ENCODE results near the gene SLC22A2.

Gene SLC22A2

DNA sequence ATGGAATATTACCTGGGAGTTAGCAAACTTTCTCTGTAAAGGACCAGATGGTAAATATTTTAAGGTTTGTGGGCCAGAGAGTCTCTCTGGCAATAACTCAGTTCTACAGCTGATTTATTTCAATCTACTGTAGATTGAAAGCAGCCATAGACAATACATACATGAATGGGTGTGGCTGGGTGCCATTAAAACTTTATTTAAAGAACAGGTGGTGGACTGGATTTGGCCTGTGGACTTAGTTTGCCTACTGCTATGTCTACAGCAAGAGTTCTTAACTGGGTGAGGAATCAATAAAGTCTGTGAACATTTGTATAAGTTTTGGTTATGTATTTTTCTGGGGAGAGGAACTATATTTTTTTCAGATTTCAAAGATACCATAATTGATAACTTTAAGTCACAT, 55.1 kb downstream of the SLC22A2 start:
- DNase-seq = no peak

DNA sequence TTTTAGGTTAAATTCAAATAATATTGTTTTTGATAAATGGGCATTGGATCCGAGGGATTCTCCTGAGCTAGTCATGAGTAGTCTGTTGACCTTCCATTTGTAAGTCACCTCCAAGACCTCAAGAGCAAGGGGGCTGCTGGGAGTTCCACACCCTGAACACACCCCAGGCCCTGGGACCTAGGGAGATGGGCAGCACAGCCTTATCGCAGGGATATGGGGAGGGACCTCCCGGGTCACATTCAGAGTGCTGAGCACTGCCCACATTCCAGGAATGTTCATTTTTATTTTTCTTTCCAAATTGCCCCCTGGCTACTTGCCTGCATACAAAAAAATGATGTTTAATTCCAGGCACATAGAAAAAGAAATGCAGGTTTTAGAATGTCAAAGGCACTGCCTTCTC, 55.5 kb downstream of the SLC22A2 start:
- no peak for DNase-seq

DNA sequence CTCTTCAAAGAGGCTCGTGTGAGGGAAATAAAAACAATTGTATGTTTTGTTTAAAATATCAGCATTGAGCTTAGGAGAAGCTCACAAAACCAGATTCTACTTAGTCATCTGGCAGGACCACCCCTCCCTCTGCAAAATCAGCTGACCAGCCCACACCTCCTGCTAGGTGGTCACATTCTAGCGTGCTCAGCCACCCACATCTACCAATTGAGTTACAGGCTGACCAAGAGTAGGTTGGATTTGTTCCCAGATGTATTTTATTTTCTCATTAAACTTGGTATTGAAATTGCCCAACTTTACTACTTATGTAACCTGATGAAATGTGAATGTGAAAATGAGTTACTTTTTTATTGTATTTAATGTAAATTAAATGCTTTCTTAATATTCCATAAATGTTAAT, 56.2 kb downstream of the SLC22A2 start:
- no peak for DNase-seq

DNA sequence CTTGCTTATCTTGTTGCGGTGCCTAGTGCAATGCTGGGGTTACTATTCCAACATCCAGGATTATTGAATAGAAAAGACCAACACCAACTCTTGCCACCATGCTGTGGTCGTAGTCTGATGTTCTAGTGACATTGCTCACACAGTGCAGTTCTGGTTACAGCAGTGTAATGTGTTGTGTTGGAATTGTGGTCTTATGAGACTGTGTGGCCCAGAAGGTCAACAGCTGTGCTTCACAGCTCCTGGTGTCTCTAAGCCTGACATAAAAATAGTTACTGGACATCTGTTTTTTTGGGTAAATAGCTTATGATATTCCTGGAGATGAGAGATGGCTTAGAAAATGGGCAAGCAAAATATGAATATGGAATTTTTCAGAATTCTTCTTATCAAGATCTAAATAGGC, 57.6 kb downstream of the SLC22A2 start:
- DNase-seq = no peak

DNA sequence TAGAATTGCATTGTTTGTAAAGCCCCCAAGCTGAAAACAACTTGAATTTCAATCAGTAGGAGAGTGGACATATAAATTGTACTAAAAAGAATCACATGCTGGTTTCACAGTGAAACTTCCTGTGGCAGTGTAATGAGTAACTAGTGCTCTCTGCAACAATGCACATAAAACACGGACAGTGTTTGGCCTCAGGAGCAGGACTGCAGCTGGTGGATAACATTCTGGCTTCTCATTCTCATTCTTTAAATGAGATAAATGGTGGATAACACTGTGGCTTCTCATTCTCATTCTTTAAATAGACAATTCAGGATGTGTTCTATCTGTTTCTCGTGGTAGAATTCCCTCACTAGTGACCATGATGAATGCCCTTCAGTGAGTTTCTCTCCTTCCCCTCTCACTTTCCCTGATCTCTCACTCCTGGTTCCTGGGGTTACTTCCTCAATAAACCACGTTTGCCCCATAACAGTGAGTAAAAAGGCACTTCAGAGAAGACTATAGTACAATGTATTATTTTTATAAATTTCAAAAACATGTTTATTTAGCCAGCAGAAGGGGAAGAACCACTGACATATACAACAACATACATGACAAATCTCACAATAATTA, 59.9 kb downstream of the SLC22A2 start:
- DNase-seq = no peak

DNA sequence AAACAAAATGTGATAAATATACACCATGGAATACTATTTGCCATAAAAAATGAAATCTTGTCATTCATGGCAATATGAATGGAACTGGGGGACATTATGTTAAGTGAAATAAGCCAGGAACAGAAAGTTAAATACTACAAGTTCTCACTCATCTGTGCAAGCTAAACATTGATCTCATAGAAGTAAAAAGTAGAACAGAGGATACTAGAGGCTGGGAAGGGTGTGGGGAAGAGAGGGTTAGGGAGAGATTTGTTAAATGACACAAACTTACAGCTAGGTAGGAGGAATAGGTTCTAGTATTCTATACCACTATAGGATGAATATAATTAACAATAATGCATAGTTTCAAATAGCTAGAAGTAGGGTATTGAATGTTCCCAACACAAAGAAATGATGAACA, 61.0 kb downstream of the SLC22A2 start:
- no peak for DNase-seq

DNA sequence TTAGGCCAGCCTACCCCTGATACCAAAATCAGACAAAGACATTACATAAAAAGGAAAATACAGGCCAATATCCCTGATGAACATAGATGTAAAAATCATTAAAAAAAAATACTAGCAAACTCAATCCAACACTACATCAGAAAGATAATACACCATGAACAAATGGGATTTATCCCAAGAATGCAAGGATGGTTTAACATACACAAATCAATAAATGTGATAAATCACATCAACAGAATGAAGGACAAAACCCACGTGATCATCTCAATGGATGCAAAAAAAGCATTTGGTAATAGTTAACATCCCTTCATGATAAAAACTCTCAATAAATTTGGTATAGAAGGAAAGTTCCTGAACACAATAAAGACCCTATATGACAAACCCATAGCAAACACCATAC, 63.8 kb downstream of the SLC22A2 start:
- DNase-seq = no peak

DNA sequence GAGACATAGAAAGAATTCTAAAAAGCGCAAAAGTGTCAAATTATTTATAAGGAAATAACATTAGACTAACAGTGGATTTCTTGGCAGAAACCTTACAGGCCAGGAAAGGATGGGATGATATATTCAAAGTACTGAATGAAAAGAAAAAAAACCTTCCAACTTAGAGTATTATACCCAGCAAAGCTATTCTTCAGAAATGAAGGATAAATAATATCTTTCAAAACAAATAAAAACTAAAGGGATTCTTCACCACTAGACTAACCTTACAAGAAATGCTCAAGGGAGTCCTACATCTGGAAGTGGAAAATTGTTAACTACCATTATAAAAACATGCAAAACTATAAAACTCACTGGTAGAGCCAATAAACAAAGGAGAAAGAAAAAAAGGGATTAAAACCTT, 65.8 kb downstream of the SLC22A2 start:
- no peak for DNase-seq

DNA sequence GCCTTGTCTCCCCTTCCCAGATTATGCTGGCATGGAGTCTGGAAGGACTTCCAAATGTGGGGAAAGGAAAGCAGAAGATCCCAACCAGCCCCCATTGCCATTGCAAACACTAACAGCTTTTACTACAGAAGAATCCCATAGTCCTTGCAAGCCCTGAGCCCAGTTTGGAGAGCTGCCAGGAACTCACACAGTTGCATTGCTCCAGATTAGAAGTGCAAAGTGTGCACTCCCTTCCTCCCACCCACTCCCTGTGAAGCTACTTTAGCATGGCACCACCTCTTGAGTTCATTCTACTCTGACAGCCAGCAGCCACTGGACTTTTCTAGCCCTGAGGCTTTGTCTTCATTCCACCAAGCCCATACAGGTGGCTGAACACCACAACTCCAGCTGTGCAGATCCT, 67.6 kb downstream of the SLC22A2 start:
- no peak for DNase-seq

DNA sequence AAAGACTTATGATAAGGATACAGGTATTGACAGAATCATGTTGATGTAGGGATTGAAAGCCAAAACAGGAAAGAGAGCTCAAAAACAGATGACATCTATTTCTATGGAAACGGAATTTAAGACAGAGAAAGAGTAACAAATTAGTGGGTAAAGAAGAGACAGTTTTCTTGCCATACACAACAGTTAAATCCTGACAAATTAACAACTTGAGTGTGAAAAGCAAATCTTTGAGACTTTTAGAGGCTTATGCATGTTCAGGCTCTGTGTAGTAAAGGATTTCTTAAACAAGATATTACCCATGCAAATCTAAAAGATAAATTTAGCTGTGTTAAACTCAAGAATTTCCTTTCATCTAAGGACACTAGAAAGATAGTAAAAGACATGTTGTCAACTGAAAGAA, 68.5 kb downstream of the SLC22A2 start:
- no peak for DNase-seq

DNA sequence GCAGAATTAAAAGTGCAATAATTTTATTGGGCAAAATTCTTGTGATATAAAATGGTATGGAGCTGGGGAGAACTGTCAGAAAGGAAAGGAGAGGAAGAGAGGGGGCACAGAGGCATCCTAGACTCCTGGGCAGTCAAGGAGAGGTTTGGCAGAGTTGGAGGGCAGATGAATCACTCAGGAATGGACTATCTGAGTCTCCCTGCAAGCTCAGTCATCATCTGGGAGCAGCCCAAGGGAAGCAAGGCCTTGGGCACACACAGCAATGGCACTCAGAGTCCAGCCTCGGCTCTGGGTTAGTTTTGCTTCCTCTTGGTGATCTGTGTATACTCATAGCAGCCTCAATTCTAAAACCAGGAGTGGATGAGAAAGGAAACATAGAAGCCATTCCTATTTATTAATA, 69.8 kb downstream of the SLC22A2 start:
- no peak for DNase-seq

DNA sequence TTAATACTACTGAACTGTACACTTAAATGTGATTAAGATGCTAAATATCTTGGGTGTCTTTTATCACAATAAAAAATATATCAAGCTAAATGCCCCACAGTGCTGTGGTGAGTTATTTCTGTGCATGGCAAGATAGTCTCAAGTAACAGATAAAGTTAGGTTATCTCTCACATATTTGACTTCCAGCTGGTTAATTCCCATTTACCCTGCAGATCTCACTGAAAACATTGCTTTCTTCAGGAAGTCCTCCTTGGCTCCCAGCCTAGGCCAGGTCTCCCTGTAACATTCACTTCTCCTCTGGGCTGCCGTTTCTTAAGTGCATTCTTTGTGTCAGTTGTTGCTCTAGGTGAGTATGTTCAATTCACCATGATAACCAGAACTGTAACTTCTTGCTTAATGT, 77.9 kb downstream of the SLC22A2 start:
- no peak for DNase-seq

DNA sequence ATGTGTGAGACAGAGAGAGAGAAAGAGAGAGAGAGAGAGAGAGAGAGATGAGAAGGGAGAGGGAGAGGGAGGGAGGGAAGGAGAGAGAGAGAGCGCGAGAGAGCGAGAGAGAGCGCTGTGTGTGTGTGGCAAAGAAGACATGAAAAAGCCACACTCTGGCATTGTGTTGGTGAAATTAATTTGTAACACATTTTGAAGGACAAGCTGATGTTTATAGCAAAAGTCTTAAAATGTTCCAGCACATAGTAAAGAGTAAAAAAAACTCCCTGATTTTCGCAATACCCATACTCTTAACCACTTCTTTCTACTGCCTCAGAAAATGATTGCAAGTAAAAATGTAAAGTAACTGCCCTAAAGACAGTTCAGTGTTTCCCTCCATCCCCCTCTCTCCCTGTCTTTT, 80.3 kb downstream of the SLC22A2 start:
- no peak for DNase-seq

DNA sequence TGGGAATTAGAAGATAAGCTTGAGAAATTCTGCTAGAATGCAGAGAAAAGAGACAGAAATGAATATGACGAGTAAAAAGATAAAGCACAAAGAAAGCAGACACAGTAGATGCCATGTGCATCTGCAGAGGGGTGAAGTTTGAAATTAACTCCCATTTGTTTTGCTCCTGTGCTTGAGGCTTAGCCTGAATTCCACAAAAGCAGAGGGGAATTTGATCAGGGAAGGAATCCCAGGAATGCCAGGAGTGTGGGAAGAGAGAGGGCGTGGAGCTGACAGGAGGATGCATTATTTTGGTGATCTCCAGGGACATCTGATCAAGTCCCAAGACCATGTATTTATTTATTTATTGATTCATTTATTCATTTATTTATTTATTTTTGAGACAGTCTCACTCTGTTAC, 81.4 kb downstream of the SLC22A2 start:
- DNase-seq = no peak

DNA sequence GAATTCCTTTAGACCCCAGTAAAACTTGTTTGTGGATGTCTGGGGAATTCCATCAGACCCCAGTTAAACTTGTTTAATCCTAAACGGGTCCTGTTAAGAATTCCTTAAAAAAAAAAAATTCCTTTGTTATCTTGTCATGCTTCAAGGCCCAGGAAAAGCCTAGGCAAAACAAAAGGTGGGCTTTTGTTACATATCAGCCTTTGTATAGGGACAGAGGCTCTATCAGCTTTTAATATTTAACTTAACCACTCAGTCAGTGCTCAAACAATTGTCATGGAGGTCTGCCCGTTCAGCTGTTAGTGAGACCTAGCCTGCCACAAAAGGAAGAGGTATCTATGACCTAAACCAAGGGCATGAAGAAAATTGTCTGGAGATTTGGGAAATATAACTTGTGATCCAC, 83.9 kb downstream of the SLC22A2 start:
- DNase-seq = no peak

DNA sequence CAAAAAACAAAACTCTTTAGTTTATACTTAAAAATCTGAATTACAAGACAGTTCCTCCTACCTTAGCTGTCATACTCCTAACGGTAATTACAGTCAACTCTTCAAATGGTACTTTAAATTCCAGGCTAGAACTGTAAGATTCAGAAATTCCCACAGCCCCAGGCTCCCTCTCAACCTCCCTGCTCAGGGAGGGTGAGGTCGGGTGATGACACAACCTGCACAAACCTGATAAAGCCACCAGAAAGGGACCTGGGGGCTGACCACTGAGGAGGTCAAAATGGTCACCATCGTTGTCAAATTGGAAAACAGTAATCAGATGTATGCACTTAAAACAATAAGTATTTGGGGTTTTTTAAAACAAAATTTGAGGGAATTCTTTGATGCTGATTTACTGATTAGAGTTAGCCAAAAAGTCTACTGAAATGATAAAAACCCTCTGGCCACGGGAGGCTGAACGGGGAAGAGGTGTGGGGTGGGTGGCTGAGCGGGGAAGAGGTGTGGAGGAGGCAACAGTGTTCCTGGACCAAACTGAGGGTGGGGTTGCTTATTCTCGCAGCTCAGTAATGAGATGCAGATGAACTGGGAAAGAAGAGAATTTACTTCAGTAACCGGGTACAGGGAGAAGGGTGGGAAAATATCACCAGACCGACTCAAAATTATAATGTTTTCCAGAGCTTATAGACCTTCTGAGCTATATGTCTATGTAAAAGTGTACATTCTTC, 84.7 kb downstream of the SLC22A2 start:
- DNase-seq = no peak

DNA sequence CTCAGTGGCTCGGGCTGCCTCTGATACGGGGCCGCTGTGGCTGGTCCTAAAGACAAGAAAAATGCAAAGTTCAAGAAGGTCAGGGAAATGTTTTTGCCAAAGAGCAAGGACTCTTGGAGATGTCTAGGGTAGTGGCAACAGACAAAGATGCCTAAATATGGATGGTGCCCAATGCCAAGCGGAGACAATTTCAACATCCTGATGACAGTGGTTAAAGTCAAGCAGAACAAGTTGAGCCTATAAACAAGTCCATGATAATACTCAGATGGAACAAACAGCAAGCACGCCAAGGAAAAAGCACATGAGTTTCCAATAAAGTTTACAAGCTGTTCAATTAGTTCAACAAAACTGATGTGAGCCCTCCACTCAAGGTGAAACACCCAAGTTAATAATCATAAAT, 85.9 kb downstream of the SLC22A2 start:
- DNase-seq = no peak

DNA sequence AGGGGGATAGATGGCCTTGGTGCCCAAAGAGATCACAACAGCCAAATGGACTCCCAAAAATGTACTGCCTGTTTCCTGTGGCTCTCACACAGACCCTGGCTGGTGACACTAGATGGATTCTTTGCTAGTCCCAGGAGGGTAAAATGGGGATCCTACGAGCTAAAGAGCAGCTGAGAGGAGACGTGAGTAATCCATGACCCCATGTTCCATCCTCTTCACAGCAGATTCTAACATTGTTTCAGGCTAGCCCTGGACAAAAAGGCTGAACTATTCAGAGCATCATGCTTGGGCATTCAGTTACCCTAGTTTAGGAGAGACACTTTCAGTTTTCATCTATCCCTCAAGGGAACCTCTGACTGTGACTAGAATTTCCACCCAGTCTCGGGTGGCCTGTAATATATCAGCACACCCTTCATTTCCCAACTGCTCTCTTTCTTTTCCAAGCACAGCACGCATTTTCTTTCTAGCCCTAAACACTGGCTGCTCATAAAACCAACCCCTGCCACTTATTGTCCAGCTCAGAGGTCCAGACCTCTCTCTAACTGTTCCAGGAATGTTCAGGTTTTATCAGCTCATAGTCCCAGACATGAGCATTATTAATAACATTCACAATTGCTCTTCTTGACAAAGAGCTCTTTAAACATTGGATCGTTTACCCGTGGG, 88.5 kb downstream of the SLC22A2 start:
- no peak for DNase-seq

DNA sequence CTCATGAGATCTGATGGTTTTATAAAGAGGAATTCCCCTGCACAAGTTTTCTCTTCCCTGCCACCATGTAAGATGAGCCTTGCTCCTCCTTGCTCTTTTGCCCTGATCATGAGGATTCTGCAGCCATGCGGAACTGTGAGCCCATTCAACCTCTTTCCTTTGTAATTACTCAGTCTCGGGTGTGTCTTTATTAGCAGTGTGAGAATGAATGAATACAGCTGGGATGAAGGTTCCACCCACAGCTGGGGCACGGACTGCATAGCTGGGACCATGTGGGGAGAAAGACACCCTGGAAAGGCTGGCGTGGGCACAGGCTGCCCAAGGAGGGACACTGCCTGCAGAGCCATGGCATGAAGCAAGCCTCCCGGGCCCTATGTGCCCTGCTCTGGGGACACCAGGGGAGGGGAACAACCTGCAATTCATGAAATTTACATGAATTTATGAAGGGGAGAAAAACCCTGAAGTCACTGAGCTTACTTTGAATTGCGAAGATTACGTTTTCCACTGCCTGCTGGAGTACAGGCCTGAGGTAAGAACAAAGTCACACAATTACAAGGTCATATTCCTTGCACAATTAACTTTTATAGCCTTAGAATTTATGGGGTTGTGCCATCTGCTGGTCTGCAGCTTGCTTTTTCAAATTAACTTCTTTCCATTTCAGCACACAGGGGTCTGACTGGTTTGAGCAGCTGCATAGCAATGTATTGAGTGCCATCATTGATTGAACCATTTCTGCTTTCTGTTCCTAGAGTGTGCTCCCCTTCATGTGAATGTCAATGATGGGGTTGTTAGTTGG, 90.8 kb downstream of the SLC22A2 start:
- DNase-seq = peak; percentile 75
